ENCODE measurements around the gene ARHGAP32. TPM values are rescaled to one million over a fixed set of nuclear protein-coding genes. Genes with fewer than 3 reads are reported as not detected.

The ARHGAP32 gene
- polyA plus RNA-seq, 1 experiment = 6.1 TPM

GRCh38 chr11:129061492-129062230 is 130.5 kb downstream of the ARHGAP32 start:
- DNase-seq (ENCODE audit: low read depth) = peak; percentile 6
- Histone ChIP-seq H3K4me3 (ENCODE audit: low read depth, low read length) (no peak overlapping the region), H3K36me3 (ENCODE audit: control insufficient read depth, insufficient read depth, low read length) (no peaks in the 10 kb centered on the region; the same call in 1 of the 2 replicates), H3K27me3 (ENCODE audit: control insufficient read depth, insufficient read depth, low read length) (no peaks in the 10 kb centered on the region)
- CTCF ChIA-PET = no interaction called here
- POLR2A ChIA-PET = no interaction called here
- no peak for TF ChIP-seq CTCF (IDR thresholded peaks at IDR 0.05; ENCODE audit: insufficient read depth, low read depth, low read length)

GRCh38 chr11:129056916-129057315 is 135.2 kb downstream of the ARHGAP32 start:
- H3K36me3 ChIP-seq (ENCODE audit: control insufficient read depth, insufficient read depth, low read length) = no peaks in the 10 kb centered on the region; the same call in 1 of the 2 replicates
- no peak for TF ChIP-seq CTCF (IDR thresholded peaks at IDR 0.05; ENCODE audit: insufficient read depth, low read depth, low read length)
- H3K27me3 ChIP-seq (ENCODE audit: control insufficient read depth, insufficient read depth, low read length) = no peaks in the 10 kb centered on the region
- H3K4me3 ChIP-seq (ENCODE audit: low read depth, low read length) = no peak overlapping the region
- no peak for DNase-seq (ENCODE audit: low read depth)
- ChIA-PET POLR2A (no interaction called here), CTCF (interaction anchor here (0.6 kb wide), 1 partner anchor 1214 kb away, joined by 3 read pairs; no protein-coding TSS in a partner anchor)

GRCh38 chr11:129055196-129055595 is 136.9 kb downstream of the ARHGAP32 start:
- Histone ChIP-seq H3K4me3 (ENCODE audit: low read depth, low read length) (no peak overlapping the region), H3K36me3 (ENCODE audit: control insufficient read depth, insufficient read depth, low read length) (no peaks in the 10 kb centered on the region; the same call in 1 of the 2 replicates), H3K27me3 (ENCODE audit: control insufficient read depth, insufficient read depth, low read length) (no peaks in the 10 kb centered on the region)
- POLR2A ChIA-PET = no interaction called here
- TF ChIP-seq CTCF (IDR thresholded peaks at IDR 0.05; ENCODE audit: insufficient read depth, low read depth, low read length) = no peak
- CTCF ChIA-PET = no interaction called here
- no peak for DNase-seq (ENCODE audit: low read depth)

- Histone ChIP-seq H3K27me3 (ENCODE audit: control insufficient read depth, insufficient read depth, low read length) (no peaks in the 10 kb centered on the region), H3K36me3 (ENCODE audit: control insufficient read depth, insufficient read depth, low read length) (no peaks in the 10 kb centered on the region), H3K4me3 (ENCODE audit: low read depth, low read length) (no peak overlapping the region)
- CTCF ChIA-PET = no interaction called here
- TF ChIP-seq CTCF (IDR thresholded peaks at IDR 0.05; ENCODE audit: insufficient read depth, low read depth, low read length) = no peak
- DNase-seq (ENCODE audit: low read depth) = no peak
- POLR2A ChIA-PET = no interaction called here
These were observed 143.2 kb downstream of the ARHGAP32 start for GRCh38 chr11:129048911-129049310.

- Histone ChIP-seq H3K36me3 (ENCODE audit: control insufficient read depth, insufficient read depth, low read length) (no peaks in the 10 kb centered on the region), H3K27me3 (ENCODE audit: control insufficient read depth, insufficient read depth, low read length) (no peaks in the 10 kb centered on the region), H3K4me3 (ENCODE audit: low read depth, low read length) (no peak overlapping the region)
- DNase-seq (ENCODE audit: low read depth) = no peak
- ChIA-PET CTCF (interaction anchor here (0.6 kb wide), 1 partner anchor 52 kb away, joined by 3 read pairs; no protein-coding TSS in a partner anchor), POLR2A (no interaction called here)
- TF ChIP-seq CTCF (IDR thresholded peaks at IDR 0.05; ENCODE audit: insufficient read depth, low read depth, low read length) = no peak
These were observed 147.0 kb downstream of the ARHGAP32 start for GRCh38 chr11:129045150-129045549.
